ENCODE results near the gene ESRRG. TPM values are rescaled to one million over a fixed set of nuclear protein-coding genes. Genes with fewer than 3 reads are reported as not detected.

Gene ESRRG
- total and polyA plus RNA-seq, 2 donors (not counting 1 experiment from before 2014, with no cell fraction given): 0.06 TPM; not detected in 1

DNA sequence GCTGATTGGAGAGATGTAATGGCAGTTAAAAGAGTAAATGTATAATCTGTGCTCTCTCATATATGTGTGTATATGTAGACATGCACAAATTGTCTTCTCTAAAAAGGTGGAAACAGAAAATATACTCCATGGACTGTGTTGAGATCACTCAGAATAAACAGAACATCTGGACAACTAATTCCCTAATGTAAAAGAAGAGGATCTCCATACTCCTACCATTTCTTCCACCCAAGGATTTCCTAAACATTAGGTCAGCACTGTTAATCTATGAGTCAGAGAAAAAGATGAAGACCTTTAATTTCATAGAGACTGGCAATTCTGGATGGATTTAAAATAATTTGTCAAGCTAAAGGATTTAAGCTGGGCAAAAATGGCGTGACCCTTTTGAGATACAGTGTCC lies 80.1 kb downstream of the ESRRG start:
- H2AFZ ChIP-seq (ENCODE audit: insufficient read depth, low read depth, low read length, poor library complexity, severe bottlenecking): no peak overlapping the region
- Mint-ChIP-seq H3K9me3 (ENCODE audit: insufficient read depth) (no peaks in the 10 kb centered on the region), H3K4me1 (no peaks in the 10 kb centered on the region), H3K27me3 (no peaks in the 10 kb centered on the region), H3K4me3 (no peak overlapping the region), H3K27ac (no peak overlapping the region)
- no peak overlapping the region for H3K4me2 ChIP-seq (replicated peaks; ENCODE audit: low read depth, low read length, poor library complexity, severe bottlenecking)
- H3K9ac ChIP-seq (ENCODE audit: low read length): no peak overlapping the region
- no peaks in the 10 kb centered on the region for H3K36me3 ChIP-seq (replicated peaks in 1 of 2; ENCODE audit: control extremely low read depth in 1 of 2, control insufficient read depth in 1 of 2, extremely low read depth in 1 of 2, insufficient read depth in 2 of 2, low read length in 1 of 2)
- no peaks in the 10 kb centered on the region for H3K27me3 ChIP-seq (replicated peaks in 1 of 4; ENCODE audit: control extremely low read depth in 1 of 4, control insufficient read depth in 3 of 4, insufficient read depth in 4 of 4, low read length in 3 of 4)
- POLR2A ChIA-PET: no interaction called here
- TF ChIP-seq, protein P1, sequence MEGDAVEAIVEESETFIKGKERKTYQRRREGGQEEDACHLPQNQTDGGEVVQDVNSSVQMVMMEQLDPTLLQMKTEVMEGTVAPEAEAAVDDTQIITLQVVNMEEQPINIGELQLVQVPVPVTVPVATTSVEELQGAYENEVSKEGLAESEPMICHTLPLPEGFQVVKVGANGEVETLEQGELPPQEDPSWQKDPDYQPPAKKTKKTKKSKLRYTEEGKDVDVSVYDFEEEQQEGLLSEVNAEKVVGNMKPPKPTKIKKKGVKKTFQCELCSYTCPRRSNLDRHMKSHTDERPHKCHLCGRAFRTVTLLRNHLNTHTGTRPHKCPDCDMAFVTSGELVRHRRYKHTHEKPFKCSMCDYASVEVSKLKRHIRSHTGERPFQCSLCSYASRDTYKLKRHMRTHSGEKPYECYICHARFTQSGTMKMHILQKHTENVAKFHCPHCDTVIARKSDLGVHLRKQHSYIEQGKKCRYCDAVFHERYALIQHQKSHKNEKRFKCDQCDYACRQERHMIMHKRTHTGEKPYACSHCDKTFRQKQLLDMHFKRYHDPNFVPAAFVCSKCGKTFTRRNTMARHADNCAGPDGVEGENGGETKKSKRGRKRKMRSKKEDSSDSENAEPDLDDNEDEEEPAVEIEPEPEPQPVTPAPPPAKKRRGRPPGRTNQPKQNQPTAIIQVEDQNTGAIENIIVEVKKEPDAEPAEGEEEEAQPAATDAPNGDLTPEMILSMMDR (IDR thresholded peaks at IDR 0.05): no peak
- TF ChIP-seq EZH2 (IDR thresholded peaks at IDR 0.05; ENCODE audit: borderline replicate concordance, insufficient read depth, low read depth, low read length, poor library complexity, severe bottlenecking): no peak
- H3K4me3 ChIP-seq (ENCODE audit: control extremely low read depth in 1 of 5, extremely low read depth in 1 of 5, insufficient read depth in 1 of 5, low read depth in 2 of 5, low read length in 4 of 5): no peak overlapping the region
- no peaks in the 10 kb centered on the region for H4K20me1 ChIP-seq (ENCODE audit: control insufficient read depth, insufficient read depth, low read length, poor library complexity, severe bottlenecking)
- no peaks in the 10 kb centered on the region for H3K9me3 ChIP-seq (ENCODE audit: control extremely low read depth in 1 of 3, control insufficient read depth in 2 of 3, insufficient read depth in 1 of 3, low read length in 2 of 3)
- CTCF ChIA-PET: no interaction called here
- no CpG with 5 or more reads among the region's 1 CpG for WGBS (ENCODE audit: insufficient coverage)
- no peaks in the 10 kb centered on the region for H3K79me2 ChIP-seq (ENCODE audit: control insufficient read depth, insufficient read depth, low read length)
- no peak overlapping the region for H3K27ac ChIP-seq (ENCODE audit: low read length in 2 of 2)
- intact Hi-C loops (cut with micrococcal nuclease): no loop called here
- ATAC-seq (ENCODE audit: low read depth): no peak
- H3K4me1 ChIP-seq (ENCODE audit: control insufficient read depth in 2 of 2, insufficient read depth in 2 of 2, low read length in 2 of 2): no peaks in the 10 kb centered on the region
- DNase-seq: no peak

DNA sequence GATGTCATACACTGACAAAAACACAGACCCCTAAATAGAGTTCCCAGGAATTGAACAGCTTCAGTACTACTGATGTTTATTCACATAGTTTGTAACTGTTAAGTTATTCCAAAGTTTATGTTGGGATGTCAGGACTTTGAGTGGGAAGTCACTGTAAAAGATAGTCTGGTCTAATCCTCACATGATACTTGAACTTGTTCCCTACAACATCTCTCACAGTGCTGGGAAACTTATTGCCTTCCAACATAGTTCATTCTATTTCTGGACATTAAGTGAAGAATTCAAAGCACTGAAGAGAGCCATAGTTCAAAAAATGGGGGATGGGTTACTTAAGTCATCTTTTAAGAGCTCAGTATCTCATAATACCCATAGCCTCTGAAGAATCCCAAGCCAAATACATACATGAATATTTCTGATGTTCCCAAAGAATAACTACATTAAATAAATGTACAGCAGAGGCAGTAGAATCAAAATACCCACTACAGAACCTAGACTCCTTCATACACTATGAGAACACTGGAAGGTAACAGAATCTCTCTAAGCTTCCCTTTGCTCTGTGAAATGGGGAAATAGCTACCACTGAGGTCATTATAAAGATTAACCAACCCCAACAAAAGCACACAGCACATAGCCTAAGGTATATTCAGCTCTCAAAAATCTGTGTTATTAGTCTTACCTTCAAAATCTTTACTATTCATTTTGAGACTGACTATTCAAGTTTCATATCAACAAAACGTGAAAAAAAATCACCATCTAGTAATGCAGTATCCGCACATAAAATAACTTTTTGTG lies 81.4 kb downstream of the ESRRG start:
- no peaks in the 10 kb centered on the region for H3K9me3 Mint-ChIP-seq (ENCODE audit: insufficient read depth)

More for the DNA sequence above, 81.4 kb downstream of the ESRRG start:
- intact Hi-C loops (cut with micrococcal nuclease): no loop called here
- Histone ChIP-seq H3K9ac (ENCODE audit: low read length) (no peak overlapping the region), H3K79me2 (ENCODE audit: control insufficient read depth, insufficient read depth, low read length) (no peaks in the 10 kb centered on the region), H2AFZ (ENCODE audit: insufficient read depth, low read depth, low read length, poor library complexity, severe bottlenecking) (no peak overlapping the region), H4K20me1 (ENCODE audit: control insufficient read depth, insufficient read depth, low read length, poor library complexity, severe bottlenecking) (no peaks in the 10 kb centered on the region), H3K4me2 (replicated peaks; ENCODE audit: low read depth, low read length, poor library complexity, severe bottlenecking) (no peak overlapping the region), H3K27ac (ENCODE audit: low read length in 2 of 2) (no peak overlapping the region), H3K27me3 (replicated peaks in 1 of 4; ENCODE audit: control extremely low read depth in 1 of 4, control insufficient read depth in 3 of 4, insufficient read depth in 4 of 4, low read length in 3 of 4) (no peaks in the 10 kb centered on the region), H3K4me3 (ENCODE audit: control extremely low read depth in 1 of 5, extremely low read depth in 1 of 5, insufficient read depth in 1 of 5, low read depth in 2 of 5, low read length in 4 of 5) (no peak overlapping the region), H3K9me3 (ENCODE audit: control extremely low read depth in 1 of 3, control insufficient read depth in 2 of 3, insufficient read depth in 1 of 3, low read length in 2 of 3) (no peaks in the 10 kb centered on the region), H3K4me1 (ENCODE audit: control insufficient read depth in 2 of 2, insufficient read depth in 2 of 2, low read length in 2 of 2) (no peaks in the 10 kb centered on the region), H3K36me3 (replicated peaks in 1 of 2; ENCODE audit: control extremely low read depth in 1 of 2, control insufficient read depth in 1 of 2, extremely low read depth in 1 of 2, insufficient read depth in 2 of 2, low read length in 1 of 2) (no peaks in the 10 kb centered on the region)
- no peaks in the 10 kb centered on the region for H3K27me3 Mint-ChIP-seq
- H3K4me3 Mint-ChIP-seq: no peak overlapping the region
- ATAC-seq (ENCODE audit: low read depth): no peak
- ChIA-PET POLR2A (no interaction called here), CTCF (no interaction called here)
- H3K4me1 Mint-ChIP-seq: no peaks in the 10 kb centered on the region
- TF ChIP-seq, protein P1 (IDR thresholded peaks at IDR 0.05): no peak
- TF ChIP-seq EZH2 (IDR thresholded peaks at IDR 0.05; ENCODE audit: borderline replicate concordance, insufficient read depth, low read depth, low read length, poor library complexity, severe bottlenecking): no peak
- no peak overlapping the region for H3K27ac Mint-ChIP-seq
- no peak for DNase-seq
- 100% methylated on average over 1 of the region's 2 CpGs for WGBS (ENCODE audit: insufficient coverage)
